Psoas muscle (tissue), 8 donors: ENCODE results near the gene CORO1C. TPM values are rescaled to one million over a fixed set of nuclear protein-coding genes. Genes with fewer than 3 reads are reported as not detected.

Source experiments
- ATAC-seq, 4 donors: fragments of 200-7000 bp; cut with Tn5 transposase; one replicate each; pipeline ENCODE4 v1.9.1; 2020; ENCODE audit warnings: moderate library complexity in 3 of 4, mild to moderate bottlenecking in 2 of 4
- DNase-seq, 2 donors: peaks; one replicate each; pipeline ENCODE4 v3.0.0-alpha.2; 2020
- H3K27ac ChIP-seq: fragments of 200-600 bp; one replicate; pipeline ENCODE4 v1.8.0; 2022
- H3K27me3 ChIP-seq, 3 donors: fragments of 200-600 bp in 1 of 3; one replicate each; pipeline versions ENCODE4 v1.6.1 to v1.8.0; 2013 to 2022; ENCODE audit warnings: low read length in 2 of 3, mild to moderate bottlenecking in 2 of 3, moderate library complexity in 1 of 3; ENCODE audit not compliant: insufficient read depth in 3 of 3
- H3K36me3 ChIP-seq, 2 donors: fragments of 200-600 bp in 1 of 2; one replicate each; pipeline versions ENCODE4 v1.6.1 to v1.8.0; 2013 to 2022; ENCODE audit warnings: low read depth in 1 of 2, mild to moderate bottlenecking in 1 of 2, moderate library complexity in 1 of 2; ENCODE audit not compliant: insufficient read depth in 1 of 2
- H3K4me1 ChIP-seq: fragments of 200-600 bp; one replicate; pipeline ENCODE4 v1.8.0; 2022
- H3K4me3 ChIP-seq: fragments of 200-600 bp; one replicate; pipeline ENCODE4 v1.8.0; 2022; ENCODE audit warnings: mild to moderate bottlenecking
- H3K9me3 ChIP-seq: fragments of 200-600 bp; one replicate; pipeline ENCODE4 v1.8.0; 2022
- CTCF ChIP-seq: fragments of 200-600 bp; IDR thresholded peaks from one replicate; pipeline ENCODE4 v1.8.0; 2022; ENCODE audit warnings: antibody characterized with exemption
- WGBS, 3 donors: extraction: QIAGEN DNeasy Blood & Tissue Kit; methylation state at CpG; one replicate each; pipeline versions ENCODE4 v1.1.6 to v1.1.7; 2013; 5-methylcytosine and 5-hydroxymethylcytosine counted together
- intact Hi-C, 2 donors: fragments of 100-400 bp; cut with DNase I; formaldehyde crosslinking; loops; one replicate each; pipeline versions ENCODE4 v1.11.0 to v1.14.2; 2022
- polyA plus RNA-seq, 3 donors: library from polyadenylated mRNA; stranded (reverse); fragments of 200-250 nt; gene quantifications; one replicate each; pipeline ENCODE4 v1.2.3, GENCODE V29; 2013
- total RNA-seq, 4 donors: library from RNA; stranded (reverse); fragmentation: NEBNext Ultra II Directional in 2 of 4; extraction: Animal tissue kit (Norgen Biotek cat#: 25700) in 2 of 4; gene quantifications; one replicate each; pipeline versions ENCODE4 v1.2.1 to v1.2.4, GENCODE V29; 2021 to 2023
- donor health status: healthy with polysubstance abuse.
- donor health status: DM: no; HTN: no; CAD: no; lungs with moderate emphysema.
- donor health status: Bipolar disorder and iron deficiency.
- donor health status: healthy.
- donor health status: DM: yes; HTN: yes; CAD: no.
- donor health status: DM: no; HTN: no; CAD: no.
- donor health status: DM: no; HTN: no; CAD: no.
- donor health status: DM: yes; HTN: yes; CAD: no.

CORO1C gene
- total and polyA plus RNA-seq, 7 donors, result 16.9 to 67.1 (median 40.5) TPM

GRCh38 chr12:108757856-108758255 lies 26.5 kb upstream of the CORO1C start:
- ATAC-seq (no peak), DNase-seq (no peak)
- H3K4me1 ChIP-seq, result no peaks in the 10 kb centered on the region
- no peaks in the 10 kb centered on the region for H3K36me3 ChIP-seq
- H3K27me3 ChIP-seq, result no peaks in the 10 kb centered on the region
- intact Hi-C loops, result no loop called here
- no peak for TF ChIP-seq CTCF
- H3K27ac ChIP-seq, result no peak overlapping the region
- 90 to 96% (median 93%) methylated on average over 2 of the region's 2 CpGs for WGBS, 3 donors
- H3K9me3 ChIP-seq, result no peaks in the 10 kb centered on the region
- H3K4me3 ChIP-seq, result no peak overlapping the region

GRCh38 chr12:108756421-108756820 lies 25.1 kb upstream of the CORO1C start:
- H3K4me1 ChIP-seq, result no peaks in the 10 kb centered on the region
- no peak overlapping the region for H3K4me3 ChIP-seq
- no peaks in the 10 kb centered on the region for H3K36me3 ChIP-seq
- H3K27me3 ChIP-seq, result no peaks in the 10 kb centered on the region
- intact Hi-C loops, result no loop called here
- no peak for TF ChIP-seq CTCF
- no peak for DNase-seq
- no peaks in the 10 kb centered on the region for H3K9me3 ChIP-seq
- no peak overlapping the region for H3K27ac ChIP-seq
- ATAC-seq, result no peak
- 69 to 92% (median 91%) methylated on average over 6 of the region's 6 CpGs for WGBS, 3 donors

GRCh38 chr12:108755481-108755880 lies 24.2 kb upstream of the CORO1C start:
- Histone ChIP-seq H3K9me3 (no peaks in the 10 kb centered on the region), H3K4me3 (no peak overlapping the region), H3K4me1 (no peaks in the 10 kb centered on the region), H3K27ac (no peak overlapping the region), H3K27me3 (no peaks in the 10 kb centered on the region), H3K36me3 (no peaks in the 10 kb centered on the region)
- 91 to 98% (median 95%) methylated on average over 2 of the region's 2 CpGs for WGBS, 3 donors
- ATAC-seq, result no peak
- intact Hi-C loops, result no loop called here
- no peak for DNase-seq
- no peak for TF ChIP-seq CTCF

GRCh38 chr12:108753976-108754375 lies 22.7 kb upstream of the CORO1C start:
- H3K27me3 ChIP-seq, result no peaks in the 10 kb centered on the region
- intact Hi-C loops, result no loop called here
- ATAC-seq, result no peak
- H3K27ac ChIP-seq, result no peak overlapping the region
- no peaks in the 10 kb centered on the region for H3K9me3 ChIP-seq
- no peak overlapping the region for H3K4me3 ChIP-seq
- H3K4me1 ChIP-seq, result no peaks in the 10 kb centered on the region
- 71 to 79% (median 79%) methylated on average over 6 of the region's 6 CpGs for WGBS, 3 donors
- H3K36me3 ChIP-seq, result no peaks in the 10 kb centered on the region
- DNase-seq, result peak in 1 of 2 donors; percentile 1
- TF ChIP-seq CTCF, result no peak

GRCh38 chr12:108752387-108752786 lies 21.1 kb upstream of the CORO1C start:
- DNase-seq (no peak), ATAC-seq (no peak)
- Histone ChIP-seq H3K27me3 (no peaks in the 10 kb centered on the region), H3K36me3 (no peaks in the 10 kb centered on the region), H3K4me3 (no peak overlapping the region), H3K4me1 (no peaks in the 10 kb centered on the region), H3K9me3 (no peaks in the 10 kb centered on the region), H3K27ac (no peak overlapping the region)
- no peak for TF ChIP-seq CTCF
- intact Hi-C loops, result no loop called here
- WGBS, 3 donors, result 52 to 76% (median 67%) methylated on average over 1 of the region's 1 CpG
